Loucy (cell line): ENCODE measurements around the gene ENPP3.

Experiments used
- CTCF ChIP-seq: fragments of 200-600 bp; sonication (generic); conservative IDR thresholded peaks from 2 replicates; pipeline ENCODE4 v1.5.1; 2014; ENCODE audit warnings: mild to moderate bottlenecking, antibody characterized with exemption, low read length
- EZH2phosphoT487 ChIP-seq: fragments of 200-600 bp; IDR thresholded peaks from 2 replicates; pipeline ENCODE4 v1.6.1; 2018; ENCODE audit warnings: antibody characterized with exemption, mild to moderate bottlenecking, moderate library complexity, borderline replicate concordance

GRCh38 chr6:131745476-131745875 lies 108.4 kb downstream of the ENPP3 start:
- TF ChIP-seq CTCF: no peak
- no peak for TF ChIP-seq EZH2phosphoT487
